ENCODE data around the gene CLCA4.
"Not testable (repeated sequence)": the region's sequence is repeated elsewhere in the genome, so short reads cannot be mapped to it uniquely, and the experiment has no call there.

The CLCA4 gene, protein sequence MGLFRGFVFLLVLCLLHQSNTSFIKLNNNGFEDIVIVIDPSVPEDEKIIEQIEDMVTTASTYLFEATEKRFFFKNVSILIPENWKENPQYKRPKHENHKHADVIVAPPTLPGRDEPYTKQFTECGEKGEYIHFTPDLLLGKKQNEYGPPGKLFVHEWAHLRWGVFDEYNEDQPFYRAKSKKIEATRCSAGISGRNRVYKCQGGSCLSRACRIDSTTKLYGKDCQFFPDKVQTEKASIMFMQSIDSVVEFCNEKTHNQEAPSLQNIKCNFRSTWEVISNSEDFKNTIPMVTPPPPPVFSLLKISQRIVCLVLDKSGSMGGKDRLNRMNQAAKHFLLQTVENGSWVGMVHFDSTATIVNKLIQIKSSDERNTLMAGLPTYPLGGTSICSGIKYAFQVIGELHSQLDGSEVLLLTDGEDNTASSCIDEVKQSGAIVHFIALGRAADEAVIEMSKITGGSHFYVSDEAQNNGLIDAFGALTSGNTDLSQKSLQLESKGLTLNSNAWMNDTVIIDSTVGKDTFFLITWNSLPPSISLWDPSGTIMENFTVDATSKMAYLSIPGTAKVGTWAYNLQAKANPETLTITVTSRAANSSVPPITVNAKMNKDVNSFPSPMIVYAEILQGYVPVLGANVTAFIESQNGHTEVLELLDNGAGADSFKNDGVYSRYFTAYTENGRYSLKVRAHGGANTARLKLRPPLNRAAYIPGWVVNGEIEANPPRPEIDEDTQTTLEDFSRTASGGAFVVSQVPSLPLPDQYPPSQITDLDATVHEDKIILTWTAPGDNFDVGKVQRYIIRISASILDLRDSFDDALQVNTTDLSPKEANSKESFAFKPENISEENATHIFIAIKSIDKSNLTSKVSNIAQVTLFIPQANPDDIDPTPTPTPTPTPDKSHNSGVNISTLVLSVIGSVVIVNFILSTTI

DNA sequence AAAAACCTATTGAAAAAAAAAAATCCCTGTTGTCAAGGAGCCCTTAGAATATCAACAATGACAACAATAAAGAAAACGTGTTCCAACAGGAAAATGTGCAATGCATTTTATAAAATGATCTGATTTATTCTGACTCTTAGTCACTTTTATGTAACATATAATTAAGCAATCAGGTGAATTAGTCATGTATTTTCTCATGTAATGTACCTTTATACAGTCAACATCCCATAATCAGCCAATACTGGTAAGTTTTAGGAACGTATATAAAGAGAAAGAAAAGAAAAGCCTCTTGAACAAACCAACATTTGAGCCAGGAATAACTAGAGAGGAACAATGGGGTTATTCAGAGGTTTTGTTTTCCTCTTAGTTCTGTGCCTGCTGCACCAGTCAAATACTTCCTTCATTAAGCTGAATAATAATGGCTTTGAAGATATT is at the start of gene CLCA4:
CLCA4 (plus strand) TSS at position 292 of the 435 bp plus-strand sequence; CDS start at position 334, 42 bp downstream.
- no peak within 1 kb of the TSS for H3K4me3 Mint-ChIP-seq
- H3K9me3 Mint-ChIP-seq, result no peaks in the 10 kb centered on the region
- H3K27ac Mint-ChIP-seq, result no peak within 1 kb of the TSS
- no peaks in the 10 kb centered on the region for H3K27me3 Mint-ChIP-seq (ENCODE audit: low read depth)
- no peaks in the 10 kb centered on the region for H3K36me3 Mint-ChIP-seq (ENCODE audit: low read depth)
- no peaks in the 10 kb centered on the region for H3K4me1 Mint-ChIP-seq (ENCODE audit: low read depth)

- Mint-ChIP-seq H3K9me3 (no peaks in the 10 kb centered on the region), H3K27me3 (ENCODE audit: low read depth) (peaks cover 28% of the 10 kb centered on the region), H3K4me3 (no peak overlapping the region), H3K4me1 (ENCODE audit: low read depth) (peaks cover 11% of the 10 kb centered on the region), H3K27ac (no peak overlapping the region), H3K36me3 (ENCODE audit: low read depth) (no peaks in the 10 kb centered on the region)
Observed at GRCh38 chr1:86498281-86498680, 48.6 kb upstream of the CLCA4 start.

GRCh38 chr1:86499987-86500593 is 46.8 kb upstream of the CLCA4 start:
- no peak overlapping the region for H3K4me3 Mint-ChIP-seq
- H3K4me1 Mint-ChIP-seq (ENCODE audit: low read depth), result peaks cover 12% of the 10 kb centered on the region
- H3K27me3 Mint-ChIP-seq (ENCODE audit: low read depth), result peaks cover 37% of the 10 kb centered on the region
- H3K27ac Mint-ChIP-seq, result no peak overlapping the region
- no peaks in the 10 kb centered on the region for H3K9me3 Mint-ChIP-seq
- H3K36me3 Mint-ChIP-seq (ENCODE audit: low read depth), result no peaks in the 10 kb centered on the region

- Mint-ChIP-seq H3K27me3 (ENCODE audit: low read depth) (peaks cover 37% of the 10 kb centered on the region), H3K9me3 (no peaks in the 10 kb centered on the region), H3K4me3 (no peak overlapping the region), H3K36me3 (ENCODE audit: low read depth) (no peaks in the 10 kb centered on the region), H3K4me1 (ENCODE audit: low read depth) (peaks cover 12% of the 10 kb centered on the region), H3K27ac (no peak overlapping the region)
Observed at GRCh38 chr1:86500714-86501113, 46.2 kb upstream of the CLCA4 start.

- H3K27me3 Mint-ChIP-seq (ENCODE audit: low read depth), result peaks cover 30% of the 10 kb centered on the region
- H3K4me1 Mint-ChIP-seq (ENCODE audit: low read depth), result peaks cover 12% of the 10 kb centered on the region
- H3K27ac Mint-ChIP-seq, result not testable (repeated sequence)
Observed at GRCh38 chr1:86502125-86502646, 44.7 kb upstream of the CLCA4 start.

DNA sequence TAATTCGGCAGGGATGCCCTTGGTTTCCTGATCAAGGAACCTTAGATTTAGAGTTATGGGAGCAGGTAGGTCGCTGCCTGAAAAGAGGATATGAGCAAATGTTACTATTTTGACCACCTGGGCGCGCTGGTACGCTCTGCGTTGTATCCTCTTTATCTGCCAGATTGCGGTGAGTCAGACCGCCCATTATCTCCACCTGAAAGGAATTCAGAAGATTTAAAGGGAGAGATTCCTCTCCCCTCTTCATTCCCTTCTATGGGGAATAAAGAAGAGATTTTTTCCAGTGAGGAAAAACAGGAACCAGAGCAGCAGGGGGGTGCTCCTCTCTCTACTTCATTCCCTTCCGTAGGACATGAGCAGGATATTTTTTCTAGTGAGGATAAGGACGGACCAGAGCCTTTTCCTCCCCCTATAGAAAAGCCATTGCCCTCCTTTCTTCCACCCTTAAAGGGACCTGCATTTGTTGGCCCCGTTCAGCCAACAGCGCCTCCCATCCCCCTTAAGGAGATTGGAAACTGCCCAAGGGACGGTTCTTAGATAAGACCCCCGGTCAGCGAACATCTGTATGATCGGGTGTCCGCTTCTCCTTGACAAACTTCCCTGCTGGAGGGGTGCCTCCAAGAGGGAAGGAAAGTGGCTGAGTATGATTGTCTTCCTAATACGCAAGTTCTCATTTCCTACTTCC is 44.0 kb upstream of the CLCA4 start:
- Mint-ChIP-seq H3K27me3 (ENCODE audit: low read depth) (peaks cover 29% of the 10 kb centered on the region), H3K4me3 (peak overlapping the region; percentile 76), H3K4me1 (ENCODE audit: low read depth) (peaks cover 12% of the 10 kb centered on the region), H3K36me3 (ENCODE audit: low read depth) (no peaks in the 10 kb centered on the region), H3K9me3 (no peaks in the 10 kb centered on the region), H3K27ac (no peak overlapping the region)

More at GRCh38 chr1:86502125-86502646, 44.7 kb upstream of the CLCA4 start:
- not testable (repeated sequence) for H3K36me3 Mint-ChIP-seq (ENCODE audit: low read depth); H3K9me3 Mint-ChIP-seq
- peak overlapping the region; percentile 76 for H3K4me3 Mint-ChIP-seq

DNA sequence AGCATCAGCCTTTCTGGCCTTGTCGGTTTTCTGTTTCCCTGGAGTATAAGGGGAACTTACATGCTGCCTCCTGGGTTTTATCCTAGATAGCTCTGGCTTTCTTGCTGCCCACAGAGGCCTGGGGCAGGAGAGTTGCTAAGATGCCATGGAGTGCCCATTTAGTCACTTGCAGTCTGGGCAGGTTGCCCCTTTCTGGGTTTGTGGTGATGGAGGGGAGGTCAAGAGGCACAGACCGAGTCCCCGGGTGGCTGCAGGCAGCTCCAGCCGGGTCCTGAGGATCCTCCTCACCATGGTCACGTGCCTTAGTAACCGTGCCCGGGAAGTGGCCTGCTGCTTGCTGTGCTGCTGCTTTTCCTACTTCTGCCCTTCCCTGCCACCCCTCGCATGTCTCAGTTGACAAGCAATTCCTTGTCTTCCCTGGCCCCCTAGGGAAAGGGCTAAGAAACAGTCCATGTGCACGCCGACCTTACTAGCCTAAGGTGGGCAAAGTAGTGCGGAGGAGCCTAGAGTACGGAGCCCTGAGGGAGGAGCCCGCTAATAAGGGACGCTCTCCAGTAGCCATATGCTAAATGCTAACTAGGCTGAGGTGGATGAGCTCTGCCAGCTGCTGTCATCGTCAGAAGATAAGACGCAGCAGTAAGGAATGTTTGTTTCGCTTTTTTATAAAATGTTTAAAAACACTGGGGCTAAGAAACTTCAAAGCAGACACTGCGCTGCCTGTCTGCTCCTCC is 43.3 kb upstream of the CLCA4 start:
- Mint-ChIP-seq H3K27me3 (ENCODE audit: low read depth) (peaks cover 22% of the 10 kb centered on the region), H3K36me3 (ENCODE audit: low read depth) (no peaks in the 10 kb centered on the region), H3K4me1 (ENCODE audit: low read depth) (peaks cover 12% of the 10 kb centered on the region), H3K4me3 (peak overlapping the region; percentile 32), H3K9me3 (no peaks in the 10 kb centered on the region), H3K27ac (no peak overlapping the region)

DNA sequence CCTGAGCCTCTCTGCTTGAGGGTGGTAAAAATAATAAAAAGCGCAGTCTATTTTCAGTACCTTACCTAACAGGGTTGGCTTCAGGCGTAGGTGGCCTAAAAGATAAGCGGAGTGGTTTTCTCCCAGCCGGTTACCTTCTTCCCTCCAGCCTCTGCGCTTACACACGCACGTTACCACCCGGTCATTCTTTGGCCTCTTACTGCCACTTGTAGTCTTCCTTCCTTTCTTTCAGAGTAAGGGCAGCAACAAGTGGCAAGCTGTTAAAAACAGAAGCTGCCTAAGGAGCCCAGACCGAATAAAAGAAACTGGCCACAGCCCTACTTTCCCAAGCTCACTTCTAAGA is 42.8 kb upstream of the CLCA4 start:
- Mint-ChIP-seq H3K4me3 (no peak overlapping the region), H3K27ac (no peak overlapping the region), H3K27me3 (ENCODE audit: low read depth) (peaks cover 17% of the 10 kb centered on the region), H3K4me1 (ENCODE audit: low read depth) (peaks cover 12% of the 10 kb centered on the region), H3K9me3 (no peaks in the 10 kb centered on the region), H3K36me3 (ENCODE audit: low read depth) (no peaks in the 10 kb centered on the region)

DNA sequence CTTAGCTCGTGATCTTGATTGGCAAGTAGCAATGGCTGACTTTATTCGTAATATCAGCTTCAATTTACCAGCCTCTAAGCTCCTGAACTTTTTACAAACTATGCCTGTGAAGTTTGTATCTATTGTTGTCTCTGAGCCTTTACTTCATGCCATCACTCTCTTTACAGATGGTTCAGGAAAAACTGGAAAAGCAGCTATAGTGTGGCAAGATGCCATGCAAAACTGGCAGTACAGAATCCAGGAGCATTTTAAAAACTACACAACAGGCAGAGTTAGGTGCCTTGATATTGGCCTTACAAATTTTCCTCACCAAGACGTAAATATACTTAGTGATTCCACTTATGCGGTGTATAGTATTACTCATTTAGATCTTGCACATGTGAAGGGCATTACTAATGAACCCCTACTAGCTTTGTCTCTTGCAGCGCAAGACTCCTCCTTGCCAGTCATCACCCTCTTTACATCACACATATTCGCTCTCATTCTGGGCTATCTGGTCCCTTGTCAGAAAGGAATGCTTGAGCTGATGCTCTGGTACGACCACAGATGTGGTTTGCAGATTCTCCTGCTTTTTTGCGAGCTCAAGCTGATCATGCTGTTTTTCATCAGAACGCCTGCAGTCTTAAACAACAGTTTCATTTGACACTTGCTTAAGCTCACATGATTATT is 41.8 kb upstream of the CLCA4 start:
- Mint-ChIP-seq H3K27ac (no peak overlapping the region), H3K9me3 (no peaks in the 10 kb centered on the region), H3K36me3 (ENCODE audit: low read depth) (no peaks in the 10 kb centered on the region), H3K27me3 (ENCODE audit: low read depth) (peaks cover 17% of the 10 kb centered on the region), H3K4me3 (no peak overlapping the region), H3K4me1 (ENCODE audit: low read depth) (peaks cover 12% of the 10 kb centered on the region)

GRCh38 chr1:86505564-86505902 is 41.3 kb upstream of the CLCA4 start:
- Mint-ChIP-seq H3K36me3 (ENCODE audit: low read depth) (no peaks in the 10 kb centered on the region), H3K4me1 (ENCODE audit: low read depth) (peaks cover 12% of the 10 kb centered on the region), H3K27me3 (ENCODE audit: low read depth) (peaks cover 17% of the 10 kb centered on the region), H3K27ac (no peak overlapping the region), H3K9me3 (no peaks in the 10 kb centered on the region), H3K4me3 (no peak overlapping the region)

DNA sequence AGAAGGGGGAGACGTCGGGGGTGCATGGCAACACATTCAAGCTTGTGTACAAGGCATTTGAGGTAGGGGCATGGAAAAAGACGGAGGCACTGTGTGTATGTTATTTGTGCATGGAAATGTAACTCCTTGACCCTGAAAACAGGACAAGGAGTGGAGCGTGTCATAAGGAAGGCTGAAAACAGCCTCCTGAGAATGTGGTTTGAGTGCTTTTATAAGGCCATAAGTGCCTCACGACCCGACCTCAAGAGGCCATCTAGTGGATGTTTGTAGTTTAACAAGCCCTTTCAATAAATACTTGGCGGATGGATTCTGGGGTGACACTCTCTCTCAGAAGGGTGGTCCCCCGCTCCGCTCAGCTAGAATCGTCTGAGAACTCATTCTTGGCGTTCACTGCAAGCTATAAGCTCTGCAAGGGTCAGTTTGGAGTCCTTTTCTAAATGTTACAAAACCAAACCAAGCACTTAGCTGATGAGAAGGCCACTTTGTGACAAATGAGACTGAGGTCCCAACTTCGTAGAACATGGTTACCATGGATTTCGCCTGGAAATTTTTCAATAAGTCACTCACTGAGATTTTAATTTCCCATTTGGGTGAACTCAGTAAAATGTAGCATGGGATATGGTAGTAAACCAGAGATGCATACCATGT is 38.8 kb upstream of the CLCA4 start:
- H3K4me1 Mint-ChIP-seq (ENCODE audit: low read depth), result peaks cover 3% of the 10 kb centered on the region
- no peaks in the 10 kb centered on the region for H3K36me3 Mint-ChIP-seq (ENCODE audit: low read depth)
- H3K9me3 Mint-ChIP-seq, result no peaks in the 10 kb centered on the region
- no peak overlapping the region for H3K4me3 Mint-ChIP-seq
- H3K27me3 Mint-ChIP-seq (ENCODE audit: low read depth), result peaks cover 11% of the 10 kb centered on the region
- no peak overlapping the region for H3K27ac Mint-ChIP-seq

DNA sequence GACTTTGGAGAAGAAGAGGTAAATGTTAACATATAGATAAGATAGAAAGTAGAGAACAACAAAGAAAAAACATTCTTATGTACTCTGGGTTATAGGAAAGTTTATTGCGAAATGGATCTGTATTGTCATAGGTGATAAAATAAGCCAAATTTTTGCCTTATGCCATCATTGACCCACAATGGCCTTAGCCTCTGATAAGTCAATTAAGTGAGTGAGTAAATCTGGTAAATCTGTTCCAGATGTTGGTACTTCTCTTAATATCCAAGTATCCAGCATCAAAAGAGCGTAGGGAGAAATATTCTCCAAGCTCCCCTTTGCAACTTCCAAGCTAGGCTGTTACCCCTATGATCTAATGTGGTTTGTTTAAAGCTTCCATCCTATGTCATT is 38.3 kb upstream of the CLCA4 start:
- no peaks in the 10 kb centered on the region for H3K9me3 Mint-ChIP-seq
- no peak overlapping the region for H3K4me3 Mint-ChIP-seq
- no peaks in the 10 kb centered on the region for H3K4me1 Mint-ChIP-seq (ENCODE audit: low read depth)
- H3K27ac Mint-ChIP-seq, result no peak overlapping the region
- H3K36me3 Mint-ChIP-seq (ENCODE audit: low read depth), result no peaks in the 10 kb centered on the region
- H3K27me3 Mint-ChIP-seq (ENCODE audit: low read depth), result peaks cover 6% of the 10 kb centered on the region

- Mint-ChIP-seq H3K36me3 (ENCODE audit: low read depth) (no peaks in the 10 kb centered on the region), H3K27me3 (ENCODE audit: low read depth) (no peaks in the 10 kb centered on the region), H3K27ac (no peak overlapping the region), H3K9me3 (no peaks in the 10 kb centered on the region), H3K4me1 (ENCODE audit: low read depth) (no peaks in the 10 kb centered on the region), H3K4me3 (no peak overlapping the region)
Observed at GRCh38 chr1:86515597-86515996, 31.3 kb upstream of the CLCA4 start.

Data from T-helper 1 cell treated with Interleukin-12 subunit alpha and Interleukin-12 subunit beta and Interleukin-4 antibody, amounts not matched to agents 30 μg/mL and 1 μg/mL, for 36 hours (primary cell).